Stimulated activated CD8-positive, alpha-beta memory T cell treated with anti-CD3 and anti-CD28 coated beads, Interleukin-4, amount 100 ng/mL, for 4 hours (primary cell): ENCODE data around the gene PRDX6.
"Not testable (repeated sequence)": the region's sequence is repeated elsewhere in the genome, so short reads cannot be mapped to it uniquely, and the experiment has no call there.

Experiments used
- DNase-seq, 2 donors: peaks; one replicate each; pipeline ENCODE4 v3.0.0-alpha.2; 2020; ENCODE audit warnings: low read depth in 2 of 2, low spot score in 1 of 2

PRDX6 gene

DNA sequence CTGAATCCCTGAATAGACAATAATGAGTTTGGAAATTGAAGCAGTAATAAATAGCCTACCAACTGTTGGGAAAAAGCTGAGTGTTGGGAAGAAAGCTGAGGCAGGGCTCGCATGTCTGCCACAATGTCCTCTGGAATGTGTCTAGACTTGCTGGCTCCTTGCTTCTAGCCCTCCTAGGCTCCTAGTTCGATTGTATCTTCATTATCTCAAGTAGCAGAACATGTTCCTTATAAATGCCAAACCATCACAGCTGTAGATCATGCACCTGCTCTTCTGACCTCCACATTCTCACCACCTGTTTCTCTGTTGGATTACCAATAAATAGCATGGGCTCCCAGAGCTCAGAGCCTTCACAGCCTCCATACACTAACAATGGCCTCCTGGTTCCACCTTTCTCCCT lies 12.9 kb upstream of the PRDX6 start:
- not testable (repeated sequence) for DNase-seq

DNA sequence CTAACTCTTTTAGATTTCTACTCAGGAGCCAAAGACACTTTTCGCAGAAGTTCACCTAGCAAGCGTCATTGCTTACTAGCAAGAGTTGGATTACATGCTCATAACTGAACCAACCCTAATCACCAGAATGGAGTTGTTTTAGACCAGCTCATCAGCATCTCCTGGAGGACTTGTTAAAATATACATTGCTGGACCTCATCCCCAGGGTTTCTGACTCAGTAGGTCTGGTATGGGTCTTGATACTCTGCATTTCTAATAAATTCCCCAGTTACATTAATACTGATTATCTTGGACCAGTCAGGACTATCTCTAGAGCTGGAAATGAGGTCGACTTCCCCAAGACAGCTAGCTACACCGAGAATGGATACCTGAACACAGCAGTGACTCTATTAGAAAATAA lies 9.7 kb upstream of the PRDX6 start:
- no peak for DNase-seq

DNA sequence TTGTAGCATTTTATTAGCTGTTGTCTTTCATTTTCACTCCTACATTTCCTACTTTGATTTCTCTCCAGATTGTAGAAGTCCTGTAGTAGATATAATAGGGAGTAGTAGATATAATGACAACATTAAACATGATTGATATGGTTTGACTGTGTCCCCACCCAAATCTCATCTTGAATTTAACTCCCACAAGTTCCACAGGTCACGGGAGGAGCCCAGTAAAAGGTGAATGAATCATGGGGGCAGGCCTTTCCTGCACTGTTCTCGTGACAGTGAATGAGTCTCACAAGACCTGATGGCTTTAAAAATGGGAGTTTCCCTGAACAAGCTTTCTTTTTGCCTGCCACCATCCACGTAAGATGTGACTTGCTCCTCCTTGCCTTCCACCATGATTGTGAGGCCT lies 7.5 kb upstream of the PRDX6 start:
- DNase-seq = no peak

DNA sequence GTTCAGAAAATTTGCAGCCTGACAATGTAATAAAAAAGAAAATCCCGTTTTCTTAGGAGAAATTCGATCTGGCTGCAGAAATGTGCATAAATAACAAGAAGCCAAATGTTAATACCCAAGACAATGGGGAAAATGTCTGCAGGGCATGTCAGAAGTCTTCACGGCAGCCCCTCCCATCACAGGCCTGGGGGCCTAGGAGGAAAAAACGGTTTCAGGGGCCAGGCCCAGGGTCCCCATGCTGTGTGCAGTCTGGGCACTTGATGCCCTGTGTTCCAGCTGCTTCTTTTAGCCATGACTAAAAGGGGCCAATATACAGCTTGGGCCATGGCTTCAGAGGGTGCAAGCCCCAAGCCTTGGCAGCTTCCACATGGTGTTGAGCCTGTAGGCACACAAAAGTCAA lies 6.5 kb upstream of the PRDX6 start:
- DNase-seq = no peak

GRCh38 chr1:173473599-173474011 lies 3.5 kb upstream of the PRDX6 start:
- no peak for DNase-seq

DNA sequence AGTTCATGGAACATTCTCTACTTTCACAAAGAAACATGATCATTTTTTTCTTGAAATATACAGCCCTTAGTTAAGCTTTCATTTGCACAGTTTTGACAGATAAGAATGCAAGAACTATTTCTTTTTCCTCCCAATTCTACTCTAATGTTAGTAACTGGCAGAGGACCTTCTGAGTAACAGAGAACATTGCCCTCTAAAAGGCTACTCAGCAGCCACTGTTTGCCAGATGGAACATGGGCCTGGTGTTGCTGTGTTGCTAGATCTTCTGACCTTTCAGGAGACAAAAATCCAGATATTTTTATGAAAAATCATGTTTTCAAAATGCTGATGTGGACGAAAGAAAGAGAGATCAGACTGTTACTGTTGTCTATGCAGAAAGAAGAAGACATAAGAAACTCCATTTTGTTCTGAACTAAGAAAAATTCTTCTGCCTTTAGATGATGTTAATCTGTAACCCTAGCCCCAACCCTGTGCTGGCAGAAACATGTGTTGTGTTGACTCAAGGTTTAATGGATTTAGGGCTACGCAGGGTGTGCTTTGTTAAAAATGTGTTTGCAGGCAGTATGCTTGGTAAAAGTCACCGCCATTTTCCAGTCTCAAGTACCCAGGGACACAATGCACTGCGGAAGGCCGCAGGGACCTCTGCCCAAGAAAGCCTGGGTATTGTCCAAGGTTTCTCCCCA lies 2.9 kb upstream of the PRDX6 start:
- DNase-seq = no peak

- DNase-seq = not testable (repeated sequence)
These were observed 2.2 kb upstream of the PRDX6 start for GRCh38 chr1:173474780-173475421.

DNA sequence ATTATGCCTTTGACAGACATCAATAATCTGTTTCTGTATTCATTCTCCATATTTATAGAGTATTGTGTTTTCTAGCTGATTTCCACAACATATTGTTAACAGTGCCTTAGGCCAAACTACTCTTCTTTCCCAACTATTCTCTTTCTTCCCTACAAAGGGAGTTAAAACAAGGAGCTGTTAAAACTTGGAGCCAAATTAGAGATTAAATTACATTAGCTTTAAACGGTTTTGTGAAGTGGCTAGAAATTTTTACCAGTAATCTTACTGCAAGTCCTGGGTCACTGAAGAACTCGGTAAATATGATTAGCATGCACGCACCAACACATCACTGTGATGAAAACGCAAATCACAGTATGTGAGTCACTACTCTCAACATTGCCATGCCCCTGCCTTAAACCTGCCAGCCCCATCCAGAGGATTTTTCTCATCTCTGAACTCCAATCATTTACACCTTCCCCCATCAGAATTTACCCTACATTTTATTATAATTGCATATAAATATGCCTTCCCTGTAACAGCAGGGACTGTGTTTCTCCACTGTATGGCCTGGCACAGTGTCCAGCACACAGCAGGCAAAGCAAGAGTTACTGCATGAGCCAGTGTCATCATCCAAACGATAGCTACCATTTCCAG lies 1.5 kb upstream of the PRDX6 start:
- DNase-seq = no peak

GRCh38 chr1:173476197-173476664 lies 904 bp upstream of the PRDX6 start:
- no peak for DNase-seq

DNA sequence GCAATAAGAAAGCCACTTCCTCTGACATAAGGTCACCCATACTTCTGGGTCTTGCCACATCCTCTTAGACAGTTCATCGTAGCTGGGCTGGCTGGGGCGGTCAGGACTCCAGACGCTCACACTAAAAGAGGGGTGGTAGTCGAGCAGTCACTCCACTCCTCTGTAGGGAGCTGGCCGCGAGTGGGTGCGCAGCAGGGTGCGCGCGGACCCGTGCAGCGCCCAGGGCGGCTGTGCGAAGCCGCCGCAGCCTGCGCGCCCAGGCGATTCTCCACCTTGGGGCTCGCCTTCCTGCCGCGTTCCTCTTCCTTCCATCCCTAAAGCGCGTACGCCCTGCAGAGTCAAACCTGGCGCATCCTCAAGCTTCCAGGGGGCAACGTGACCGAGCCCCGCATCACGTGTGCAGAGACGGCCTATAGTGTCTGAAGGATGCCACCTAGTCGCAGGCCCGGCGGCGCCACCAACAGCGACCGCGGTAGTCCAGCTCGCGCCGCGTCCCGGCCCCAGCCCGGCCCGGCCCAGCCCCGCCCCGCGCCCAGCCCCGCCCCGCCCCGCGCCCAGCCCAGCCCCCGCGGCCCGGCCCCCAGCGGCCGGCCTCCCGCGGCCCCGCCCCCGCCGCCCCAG lies 360 bp upstream of the PRDX6 start:
- DNase-seq = peak; percentile 41 to 48

- no peak for DNase-seq
These were observed 1.0 kb downstream of the PRDX6 start for GRCh38 chr1:173478094-173478674.

DNA sequence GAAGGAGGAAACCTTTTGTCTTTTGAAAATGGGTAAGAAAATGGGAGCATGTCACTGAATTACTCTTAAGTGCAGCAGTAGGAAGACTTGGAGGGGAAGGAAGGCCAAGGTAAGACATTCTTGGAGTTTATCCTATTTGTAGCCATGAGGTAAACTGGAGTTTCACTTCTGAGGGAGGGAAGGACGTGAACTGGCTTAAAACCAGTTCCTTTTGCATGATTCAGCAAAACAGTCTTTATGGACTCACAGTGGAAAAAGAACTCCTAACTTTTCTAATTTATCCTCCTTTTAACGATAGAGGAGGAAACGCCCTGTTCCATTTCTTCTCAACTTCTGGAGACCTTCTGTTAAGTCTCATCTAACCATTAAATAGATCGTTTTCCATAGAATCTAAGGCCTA lies 2.5 kb downstream of the PRDX6 start:
- DNase-seq = no peak

GRCh38 chr1:173481195-173481772 lies 4.1 kb downstream of the PRDX6 start:
- no peak for DNase-seq

DNA sequence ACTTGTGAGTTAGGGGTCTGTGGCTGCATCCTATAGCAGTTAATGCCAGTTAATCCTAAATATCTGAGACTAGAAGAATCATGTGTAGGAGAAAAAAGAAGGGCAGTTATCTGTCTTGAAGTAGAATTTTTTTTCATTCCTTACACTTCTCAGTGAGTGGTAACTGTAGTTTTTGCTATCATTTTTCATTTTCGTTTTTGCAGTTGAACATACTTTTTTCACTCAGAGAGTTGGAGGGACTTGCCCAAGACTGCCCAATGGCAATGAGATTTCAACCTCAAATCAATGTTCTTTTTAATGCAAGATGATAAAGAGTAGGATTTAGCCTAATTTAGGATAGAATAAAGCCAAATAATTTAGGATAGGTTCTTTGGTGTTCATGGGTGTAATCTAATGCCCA lies 5.5 kb downstream of the PRDX6 start:
- DNase-seq = no peak

DNA sequence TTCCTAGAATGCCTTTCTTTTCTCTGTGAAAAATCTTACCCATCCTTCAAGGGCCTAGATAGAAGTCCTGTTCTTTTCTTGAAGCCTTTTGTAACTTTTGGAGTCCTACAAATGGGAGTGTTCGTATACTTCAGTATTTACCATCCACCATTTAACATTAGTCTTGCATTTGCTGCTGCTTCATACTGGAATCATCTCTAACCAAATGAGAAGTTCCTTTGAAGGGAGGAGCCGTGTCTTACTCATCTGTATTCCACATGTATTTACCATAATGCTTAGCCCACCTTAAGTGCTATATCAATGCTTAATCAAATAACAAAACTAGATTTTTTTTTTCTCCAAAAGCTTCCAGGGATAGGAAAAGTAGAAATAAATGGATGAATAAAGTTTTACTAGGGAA lies 7.1 kb downstream of the PRDX6 start:
- no peak for DNase-seq

- no peak for DNase-seq
These were observed 8.3 kb downstream of the PRDX6 start for GRCh38 chr1:173485401-173485800.

- no peak for DNase-seq
These were observed 10.9 kb downstream of the PRDX6 start for GRCh38 chr1:173488001-173488400.

DNA sequence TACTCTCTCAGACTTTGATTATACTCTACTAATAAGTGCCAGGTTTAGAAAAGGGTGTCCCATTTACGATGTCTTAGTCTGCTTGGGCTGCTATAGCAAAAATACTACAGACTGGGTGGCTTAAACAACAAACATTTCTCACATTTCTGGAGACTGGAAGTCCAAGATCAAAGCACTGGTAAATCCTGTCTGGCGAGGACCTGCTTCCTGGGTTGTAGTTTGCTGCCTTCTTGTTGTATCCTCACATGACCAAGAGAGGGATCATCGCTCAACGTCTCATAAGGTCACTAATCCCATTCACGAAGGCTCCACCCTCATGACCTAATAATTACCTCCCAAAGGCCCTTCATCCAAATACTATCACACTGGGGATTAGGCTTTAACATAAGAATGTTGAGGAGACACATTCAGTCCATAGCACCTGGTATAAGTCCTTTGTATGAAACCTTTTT lies 12.0 kb downstream of the PRDX6 start:
- no peak for DNase-seq

DNA sequence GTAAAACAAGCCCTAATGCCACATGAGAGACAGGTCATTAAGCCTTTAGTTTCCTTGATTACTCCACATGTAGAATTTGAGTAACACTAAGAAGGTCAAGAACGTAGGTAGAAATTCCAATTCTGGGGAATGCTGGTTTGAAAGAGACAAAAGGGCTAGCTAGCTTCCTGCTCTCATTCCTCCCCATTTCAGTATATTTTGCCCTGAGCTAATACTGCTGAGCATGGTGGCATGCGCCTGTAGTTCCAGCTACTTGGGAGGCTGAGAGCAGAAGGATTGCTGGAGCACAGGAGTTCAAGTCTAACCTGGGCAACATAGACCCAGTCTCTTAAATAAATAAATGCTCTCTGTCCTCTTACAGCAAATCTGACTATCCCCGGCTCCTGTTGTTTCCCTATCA lies 12.8 kb downstream of the PRDX6 start:
- no peak for DNase-seq

DNA sequence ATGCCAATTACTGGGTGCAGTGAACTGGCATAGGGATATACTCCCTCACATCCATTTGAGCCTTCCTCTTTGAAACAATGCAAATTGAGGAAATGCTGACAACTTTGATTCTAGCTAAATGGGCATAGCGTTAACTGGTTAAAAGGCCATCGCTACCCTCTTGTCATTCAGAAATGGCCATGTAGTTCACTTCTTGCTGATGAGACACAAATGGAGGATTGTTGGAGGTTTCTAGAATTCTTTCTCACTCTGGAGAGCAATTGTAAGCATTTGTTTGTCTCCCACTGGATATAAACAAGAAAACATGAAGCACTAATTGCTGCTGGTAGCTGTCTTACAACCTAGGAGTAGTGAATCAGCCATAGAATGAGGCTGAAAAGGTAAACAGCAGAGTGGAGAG lies 14.4 kb downstream of the PRDX6 start:
- no peak for DNase-seq

DNA sequence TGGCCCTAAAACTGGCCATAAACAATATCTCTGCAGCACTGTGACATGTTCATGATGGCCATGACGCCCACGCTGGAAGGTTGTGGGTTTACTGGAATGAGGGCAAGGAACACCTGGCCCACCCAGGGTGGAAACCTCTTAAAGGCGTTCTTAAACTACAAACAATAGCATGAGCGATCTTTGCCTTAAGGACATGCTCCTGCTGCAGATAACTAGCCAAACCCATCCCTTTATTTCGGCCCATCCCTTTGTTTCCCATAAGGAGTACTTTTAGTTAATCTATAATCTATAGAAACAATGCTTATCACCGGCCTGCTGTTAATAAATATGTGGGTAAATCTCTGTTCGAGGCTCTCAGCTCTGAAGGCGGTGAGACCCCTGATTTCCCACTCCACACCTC lies 16.0 kb downstream of the PRDX6 start:
- not testable (repeated sequence) for DNase-seq
